Mucosa of gallbladder (tissue), 1 donor: Measurements from ENCODE around the gene ARHGEF16. TPM values are rescaled to one million over a fixed set of nuclear protein-coding genes. Genes with fewer than 3 reads are reported as not detected.

Experiments
- DNase-seq: peaks from one replicate; pipeline ENCODE4 v3.0.0-alpha.2; 2020; ENCODE audit warnings: low spot score
- total RNA-seq: library from RNA; stranded (reverse); gene quantifications from one replicate; pipeline ENCODE4 v1.2.1, GENCODE V29; 2021
- donor health status: DM: no; HTN: no; CAD: no.

Gene ARHGEF16
- total RNA-seq, 1 donor from 2014 or later: 81.4 TPM

- DNase-seq: peak; percentile 77
Observed at GRCh38 chr1:3501856-3502640, 47.6 kb downstream of the ARHGEF16 start.

GRCh38 chr1:3502641-3503524 is 48.4 kb downstream of the ARHGEF16 start:
- no peak for DNase-seq

- no peak for DNase-seq
Observed at GRCh38 chr1:3503525-3503886, 49.0 kb downstream of the ARHGEF16 start.

- peak; percentile 38 for DNase-seq
Observed at GRCh38 chr1:3504151-3504821, 49.8 kb downstream of the ARHGEF16 start.

- DNase-seq: no peak
Observed at GRCh38 chr1:3504822-3505153, 50.3 kb downstream of the ARHGEF16 start.

- DNase-seq: no peak
Observed at GRCh38 chr1:3505161-3505560, 50.7 kb downstream of the ARHGEF16 start.

GRCh38 chr1:3506041-3506440 is 51.6 kb downstream of the ARHGEF16 start:
- DNase-seq: no peak

- no peak for DNase-seq
Observed at GRCh38 chr1:3506943-3507342, 52.5 kb downstream of the ARHGEF16 start.

GRCh38 chr1:3507636-3508275 is 53.3 kb downstream of the ARHGEF16 start:
- DNase-seq: no peak

GRCh38 chr1:3508757-3509415 is 54.4 kb downstream of the ARHGEF16 start:
- no peak for DNase-seq

GRCh38 chr1:3509721-3510120 is 55.3 kb downstream of the ARHGEF16 start:
- no peak for DNase-seq

- no peak for DNase-seq
Observed at GRCh38 chr1:3510136-3510955, 55.9 kb downstream of the ARHGEF16 start.

GRCh38 chr1:3510956-3511250 is 56.4 kb downstream of the ARHGEF16 start:
- no peak for DNase-seq

- no peak for DNase-seq
Observed at GRCh38 chr1:3511306-3511705, 56.8 kb downstream of the ARHGEF16 start.

GRCh38 chr1:3511856-3512255 is 57.4 kb downstream of the ARHGEF16 start:
- DNase-seq: no peak

- DNase-seq: no peak
Observed at GRCh38 chr1:3514404-3514803, 59.9 kb downstream of the ARHGEF16 start.

GRCh38 chr1:3515272-3515671 is 60.8 kb downstream of the ARHGEF16 start:
- no peak for DNase-seq

- DNase-seq: no peak
Observed at GRCh38 chr1:3515774-3516480, 61.5 kb downstream of the ARHGEF16 start.

GRCh38 chr1:3516481-3516869 is 62.0 kb downstream of the ARHGEF16 start:
- DNase-seq: no peak
